ENCODE results near the gene CRELD1.

GRCh38 chr3:9934993-9935392 lies 1.4 kb downstream of the CRELD1 start:
- TF ChIP-seq POLR2AphosphoS5 (IDR thresholded peaks at IDR 0.05; ENCODE audit: low read length): no peak
- TF ChIP-seq NR2C2 (IDR thresholded peaks at IDR 0.05; ENCODE audit: borderline replicate concordance, control insufficient read depth, insufficient read length, low read depth): no peak
- no peak for TF ChIP-seq POLR2AphosphoS2 (IDR thresholded peaks at IDR 0.05; ENCODE audit: low read depth, low read length)
- TF ChIP-seq SP1 (IDR thresholded peaks at IDR 0.05; ENCODE audit: low read depth, low read length): no peak
- TF ChIP-seq JUND (IDR thresholded peaks at IDR 0.05; ENCODE audit: low read depth, low read length): no peak
- TF ChIP-seq SPI1 (IDR thresholded peaks at IDR 0.05; ENCODE audit: borderline replicate concordance, insufficient read depth, low read depth, low read length): no peak
- no peak for TF ChIP-seq E2F8 (IDR thresholded peaks at IDR 0.05; ENCODE audit: low read depth, partially characterized antibody)
- TF ChIP-seq CTCF (IDR thresholded peaks at IDR 0.05 in 2 of 3, conservative IDR thresholded peaks at IDR 0.05 in 1 of 3; ENCODE audit: control insufficient read depth in 2 of 3, extremely low read depth in 1 of 3, insufficient read depth in 1 of 3, low read depth in 3 of 3, low read length in 3 of 3): no peak
- TF ChIP-seq MYC (IDR thresholded peaks at IDR 0.05; ENCODE audit: insufficient read depth, insufficient read length, insufficient replicate concordance, low read length, severe bottlenecking): no peak
